Stimulated activated naive CD8-positive, alpha-beta T cell treated with anti-CD3 and anti-CD28 coated beads, Interleukin-15, Interleukin-2, amounts not matched to agents 100 ng/mL and 50 ng/mL, for 24 hours (primary cell): ENCODE results near the gene BRD9.
"Not testable (repeated sequence)": the region's sequence is repeated elsewhere in the genome, so short reads cannot be mapped to it uniquely, and the experiment has no call there.

ENCODE experiments used
- H3K27ac Mint-ChIP-seq: one replicate; pipeline ENCODE4 v1.8.0; 2021; ENCODE audit warnings: mild to moderate bottlenecking, mixed read lengths
- H3K27me3 Mint-ChIP-seq: one replicate; pipeline ENCODE4 v1.8.0; 2021; ENCODE audit warnings: mixed read lengths
- H3K36me3 Mint-ChIP-seq: one replicate; pipeline ENCODE4 v1.8.0; 2021; ENCODE audit warnings: low read depth, mixed read lengths
- H3K4me1 Mint-ChIP-seq: one replicate; pipeline ENCODE4 v1.8.0; 2021; ENCODE audit warnings: low read depth, mixed read lengths
- H3K4me3 Mint-ChIP-seq: one replicate; pipeline ENCODE4 v1.8.0; 2021; ENCODE audit warnings: mild to moderate bottlenecking, mixed read lengths
- H3K9me3 Mint-ChIP-seq: one replicate; pipeline ENCODE4 v1.8.0; 2021; ENCODE audit warnings: mixed read lengths

The BRD9 gene

DNA sequence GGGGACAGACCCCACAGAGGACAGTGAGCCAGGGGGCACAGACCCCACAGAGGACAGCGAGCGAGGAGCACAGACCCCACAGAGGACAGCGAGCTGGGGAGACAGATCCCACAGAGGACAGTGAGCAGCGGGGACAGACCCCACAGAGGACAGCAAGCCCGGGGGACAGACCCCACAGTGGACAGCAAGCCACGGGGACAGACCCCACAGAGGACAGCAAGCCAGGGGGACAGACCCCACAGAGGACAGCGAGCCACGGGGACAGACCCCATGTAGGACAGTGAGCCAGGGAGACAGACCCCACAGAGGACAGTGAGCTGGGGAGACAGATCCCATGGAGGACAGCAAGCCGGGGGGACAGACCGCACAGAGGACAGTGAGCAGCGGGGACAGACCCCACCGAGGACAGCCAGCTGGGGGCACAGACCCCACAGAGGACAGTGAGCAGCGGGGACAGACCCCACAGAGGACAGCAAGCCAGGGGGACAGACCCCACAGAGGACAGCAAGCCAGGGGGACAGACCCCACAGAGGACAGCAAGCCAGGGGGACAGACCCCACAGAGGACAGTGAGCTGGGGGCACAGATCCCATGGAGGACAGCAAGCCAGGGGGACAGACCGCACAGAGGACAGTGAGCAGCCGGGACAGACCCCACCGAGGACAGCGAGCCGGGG lies 39.0 kb downstream of the BRD9 start:
- not testable (repeated sequence) for H3K36me3 Mint-ChIP-seq, H3K27me3 Mint-ChIP-seq, H3K4me3 Mint-ChIP-seq, H3K27ac Mint-ChIP-seq, H3K9me3 Mint-ChIP-seq, H3K4me1 Mint-ChIP-seq

DNA sequence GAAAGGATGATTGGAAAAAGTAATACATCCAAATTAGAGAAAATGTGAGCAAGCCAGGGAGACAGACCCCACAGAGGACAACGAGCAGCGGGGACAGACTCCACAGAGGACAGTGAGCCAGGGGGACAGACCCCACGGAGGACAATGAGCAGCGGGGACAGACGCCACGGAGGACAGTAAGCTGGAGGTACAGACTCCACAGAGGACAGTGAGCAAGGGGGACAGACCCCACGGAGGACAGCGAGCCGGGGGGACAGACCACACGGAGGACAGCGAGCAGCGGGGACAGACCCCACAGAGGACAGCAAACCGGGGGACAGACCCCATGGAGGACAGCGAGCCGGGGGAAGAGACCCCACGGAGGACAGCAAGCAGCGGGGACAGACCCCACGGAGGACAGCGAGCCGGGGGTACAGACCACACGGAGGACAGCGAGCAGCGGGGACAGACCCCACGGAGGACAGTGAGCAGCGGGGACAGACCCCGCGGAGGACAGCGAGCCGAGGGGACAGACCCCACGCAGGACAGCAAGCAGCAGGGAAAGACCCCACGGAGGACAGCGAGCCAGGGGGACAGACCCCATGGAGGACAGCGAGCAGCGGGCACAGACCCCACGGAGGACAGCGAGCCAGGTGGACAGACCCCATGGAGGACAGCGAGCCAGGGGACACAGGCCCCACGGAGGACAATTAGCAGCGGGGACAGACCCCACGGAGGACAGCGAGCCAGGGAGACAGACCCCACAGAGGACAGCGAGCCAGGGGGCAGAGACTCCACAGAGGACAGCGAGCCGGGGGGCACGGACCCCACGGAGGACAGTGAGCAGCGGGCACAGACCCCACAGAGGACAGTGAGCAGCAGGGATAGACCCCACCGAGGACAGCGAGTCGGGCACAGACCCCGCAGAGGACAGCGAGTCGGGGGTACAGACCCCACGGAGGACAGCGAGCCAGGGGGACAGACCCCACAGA lies 39.9 kb downstream of the BRD9 start:
- H3K36me3 Mint-ChIP-seq = no peaks in the 10 kb centered on the region
- H3K4me3 Mint-ChIP-seq = no peak overlapping the region
- no peaks in the 10 kb centered on the region for H3K9me3 Mint-ChIP-seq
- no peaks in the 10 kb centered on the region for H3K4me1 Mint-ChIP-seq
- H3K27me3 Mint-ChIP-seq = no peaks in the 10 kb centered on the region
- no peak overlapping the region for H3K27ac Mint-ChIP-seq

DNA sequence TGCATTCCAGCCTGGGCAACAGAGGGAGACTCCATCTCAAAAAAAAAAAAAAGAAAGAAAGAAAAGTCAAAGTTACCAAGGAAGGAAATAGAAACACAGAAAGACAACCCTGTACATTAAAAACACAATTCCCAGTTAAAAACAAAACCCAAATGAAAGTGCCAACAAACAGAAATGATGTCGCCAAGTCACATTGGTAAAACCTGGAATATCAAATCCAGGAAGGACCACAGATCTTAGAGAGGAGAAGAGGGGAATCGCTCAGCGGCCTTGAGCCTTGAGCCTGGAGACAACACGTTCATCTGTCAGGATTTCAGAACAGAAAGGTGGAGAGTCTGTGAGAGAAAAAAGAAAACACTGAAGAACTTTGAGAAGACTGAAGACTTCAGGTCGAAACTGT lies 40.6 kb downstream of the BRD9 start:
- no peaks in the 10 kb centered on the region for H3K36me3 Mint-ChIP-seq
- no peaks in the 10 kb centered on the region for H3K27me3 Mint-ChIP-seq
- H3K27ac Mint-ChIP-seq = no peak overlapping the region
- no peaks in the 10 kb centered on the region for H3K4me1 Mint-ChIP-seq
- no peaks in the 10 kb centered on the region for H3K9me3 Mint-ChIP-seq
- H3K4me3 Mint-ChIP-seq = no peak overlapping the region

DNA sequence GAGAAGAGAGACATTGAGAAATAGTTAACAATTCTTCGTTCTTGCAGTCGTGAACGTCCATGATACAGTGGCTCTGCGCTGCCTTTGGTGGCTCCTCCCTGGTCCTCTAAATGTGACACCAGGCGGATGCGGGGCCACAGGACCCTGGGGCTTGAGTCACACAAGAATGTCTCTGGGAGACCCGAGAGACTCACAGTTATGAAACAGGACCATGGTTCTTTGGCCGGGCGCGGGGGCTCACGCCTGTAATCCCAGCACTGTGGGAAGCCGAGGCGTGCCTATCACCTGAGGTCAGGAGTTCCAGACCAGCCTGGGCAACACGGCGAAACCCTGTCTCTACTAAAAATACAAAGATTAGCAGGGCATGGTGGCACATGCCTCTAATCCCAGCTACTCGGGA lies 41.0 kb downstream of the BRD9 start:
- Mint-ChIP-seq H3K9me3 (no peaks in the 10 kb centered on the region), H3K36me3 (no peaks in the 10 kb centered on the region), H3K27ac (no peak overlapping the region), H3K4me3 (no peak overlapping the region), H3K4me1 (peaks cover 4% of the 10 kb centered on the region), H3K27me3 (no peaks in the 10 kb centered on the region)

DNA sequence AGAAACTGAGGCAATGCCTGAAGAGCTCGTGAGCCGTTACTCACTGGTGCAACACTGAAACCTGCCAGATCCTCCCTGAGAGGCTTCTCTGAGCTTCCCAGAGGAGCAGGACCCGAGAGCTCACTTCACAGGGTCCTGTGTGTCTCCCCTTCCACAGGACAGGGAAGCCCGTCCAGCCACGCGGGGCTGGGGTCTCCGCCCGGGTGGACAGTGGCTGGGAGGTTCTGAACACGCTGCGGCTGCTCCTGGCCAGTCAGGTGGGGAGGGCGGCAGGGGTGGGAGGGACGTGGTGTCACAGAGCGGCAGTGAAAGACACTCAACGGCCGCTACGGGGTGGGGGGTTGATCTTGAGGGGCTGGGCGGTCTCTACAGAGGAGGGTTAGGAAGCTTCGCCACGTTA lies 41.5 kb downstream of the BRD9 start:
- Mint-ChIP-seq H3K4me3 (no peak overlapping the region), H3K4me1 (peaks cover 7% of the 10 kb centered on the region), H3K27me3 (no peaks in the 10 kb centered on the region), H3K9me3 (no peaks in the 10 kb centered on the region), H3K27ac (no peak overlapping the region), H3K36me3 (no peaks in the 10 kb centered on the region)

DNA sequence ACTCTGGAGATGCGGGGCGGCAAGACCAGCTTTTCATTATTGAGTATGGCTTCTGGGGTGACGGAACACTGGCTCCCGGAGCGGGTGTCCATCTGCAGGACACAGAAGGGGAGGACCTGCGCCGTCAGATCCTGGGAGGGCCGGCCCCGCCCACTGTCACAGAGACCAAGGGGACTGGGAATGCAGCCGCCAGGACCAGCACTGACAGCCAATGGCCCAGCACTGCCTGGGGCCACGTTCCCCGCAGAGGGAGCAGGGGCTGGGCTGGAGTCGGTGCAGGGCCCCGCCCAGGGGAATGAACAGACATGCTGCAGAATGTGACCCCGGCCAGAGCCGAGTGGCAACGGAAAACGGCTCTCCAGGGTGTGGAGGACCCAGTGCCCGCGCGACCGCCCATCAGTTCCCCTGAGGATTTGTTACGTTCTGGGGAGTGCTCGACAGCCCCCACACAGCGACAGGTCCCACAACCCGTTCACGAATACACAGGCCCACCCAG lies 42.0 kb downstream of the BRD9 start, which contains the start of gene ZDHHC11:
ZDHHC11 (minus strand) TSS at position 476 of the 496 bp plus-strand sequence; CDS start at position 92, 384 bp downstream.
- Mint-ChIP-seq H3K4me3 (no peak within 1 kb of the TSS), H3K27ac (no peak within 1 kb of the TSS), H3K4me1 (peaks cover 7% of the 10 kb centered on the region), H3K27me3 (no peaks in the 10 kb centered on the region), H3K9me3 (no peaks in the 10 kb centered on the region), H3K36me3 (no peaks in the 10 kb centered on the region)

DNA sequence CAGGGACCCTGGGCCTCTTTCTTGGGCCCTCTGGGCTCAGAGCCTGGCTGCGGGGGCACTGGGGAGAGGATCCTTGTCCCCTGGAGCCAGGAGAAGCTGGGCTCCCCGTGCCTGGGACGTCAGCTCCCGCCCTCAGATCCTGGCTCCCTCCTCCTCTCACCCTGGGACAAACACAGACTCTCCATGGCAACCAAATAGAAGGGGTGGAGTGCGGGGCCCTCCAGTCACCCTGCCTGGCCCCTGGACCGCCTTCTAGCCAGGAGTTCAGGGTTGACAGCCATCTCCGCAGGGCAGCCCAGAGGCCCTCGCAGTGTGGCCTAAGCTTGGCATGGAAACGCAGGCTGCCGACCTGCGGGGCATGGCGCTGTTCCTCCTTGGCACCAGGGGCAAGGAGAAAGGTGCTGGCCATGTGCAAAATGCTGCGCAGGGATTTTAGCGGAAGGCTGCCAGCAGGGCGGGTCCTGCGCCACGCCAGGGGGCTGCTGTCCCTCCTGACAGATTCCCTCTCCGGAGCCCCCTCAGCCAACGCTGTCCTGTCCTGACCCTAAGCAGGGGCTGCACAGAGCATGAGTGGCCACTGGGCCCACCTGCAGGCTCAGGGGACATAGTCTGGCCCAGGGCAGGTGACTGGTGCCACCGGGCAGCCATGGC lies 42.8 kb downstream of the BRD9 start:
- Mint-ChIP-seq H3K4me3 (no peak overlapping the region), H3K9me3 (no peaks in the 10 kb centered on the region), H3K4me1 (peaks cover 7% of the 10 kb centered on the region), H3K27me3 (no peaks in the 10 kb centered on the region), H3K27ac (no peak overlapping the region), H3K36me3 (no peaks in the 10 kb centered on the region)

DNA sequence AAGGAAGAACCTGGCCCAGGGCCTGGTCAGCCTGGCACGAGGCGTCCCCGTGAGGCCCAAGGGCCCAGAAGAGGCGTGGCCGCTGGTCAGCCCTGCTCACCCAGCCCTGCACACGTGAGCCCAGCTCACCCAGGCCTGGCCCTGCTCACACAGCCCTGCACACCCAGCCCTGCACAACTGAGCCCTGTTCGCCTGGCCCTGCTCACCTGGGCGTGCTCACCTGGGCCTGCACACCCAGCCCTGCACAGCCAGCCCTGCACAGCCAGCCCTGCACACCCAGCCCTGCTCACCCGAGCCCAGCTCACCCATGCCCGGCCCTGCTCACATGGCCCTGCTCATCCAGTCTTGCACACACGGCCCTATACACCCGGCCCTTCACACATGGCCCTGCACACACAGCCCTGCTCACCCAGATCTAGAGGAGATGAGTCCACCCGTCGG lies 43.9 kb downstream of the BRD9 start:
- Mint-ChIP-seq H3K36me3 (no peaks in the 10 kb centered on the region), H3K4me3 (no peak overlapping the region), H3K4me1 (peaks cover 7% of the 10 kb centered on the region), H3K27me3 (no peaks in the 10 kb centered on the region), H3K27ac (no peak overlapping the region), H3K9me3 (no peaks in the 10 kb centered on the region)

DNA sequence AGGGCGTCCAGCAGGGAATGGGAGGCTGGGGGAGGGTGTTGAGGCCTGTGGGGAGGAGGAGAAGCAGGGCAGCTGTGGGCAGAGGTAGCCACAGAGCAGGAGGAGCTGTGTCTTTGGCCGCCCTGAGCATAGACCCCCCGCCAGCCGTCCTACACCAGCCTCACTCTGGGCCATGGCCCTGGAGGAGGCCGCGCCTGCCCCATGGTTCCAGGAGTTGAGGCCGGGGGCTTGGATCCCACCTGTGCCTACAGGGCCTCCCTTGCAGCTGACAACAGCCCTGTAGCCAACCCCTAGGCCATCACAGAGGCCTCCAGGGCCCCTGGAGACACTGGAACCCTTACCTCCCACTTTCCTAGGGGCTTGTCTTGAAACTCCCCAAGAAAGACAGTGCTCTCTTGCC lies 44.9 kb downstream of the BRD9 start:
- H3K9me3 Mint-ChIP-seq, H3K36me3 Mint-ChIP-seq, H3K27me3 Mint-ChIP-seq, H3K27ac Mint-ChIP-seq, H3K4me3 Mint-ChIP-seq, H3K4me1 Mint-ChIP-seq: not testable (repeated sequence)

DNA sequence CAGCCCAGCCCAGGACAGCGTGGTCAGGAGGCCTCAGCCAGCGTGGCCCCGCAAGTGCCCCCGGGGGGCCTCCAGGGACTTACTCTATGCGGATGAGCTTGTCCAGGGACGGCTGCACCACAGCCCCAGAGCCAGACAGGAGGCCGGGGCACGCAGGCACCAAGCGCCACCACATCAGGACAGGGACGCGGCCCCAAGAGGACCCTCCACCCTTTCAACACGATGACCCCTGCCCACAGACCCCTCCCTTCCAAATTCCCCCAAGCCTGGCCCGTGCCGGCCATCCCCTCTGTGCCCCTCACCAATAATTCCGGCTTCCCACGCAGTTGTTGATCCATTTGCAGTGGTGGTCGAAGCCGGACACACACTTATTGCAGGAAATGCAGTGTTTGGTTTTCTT lies 45.4 kb downstream of the BRD9 start:
- not testable (repeated sequence) for H3K4me3 Mint-ChIP-seq, H3K4me1 Mint-ChIP-seq, H3K36me3 Mint-ChIP-seq, H3K9me3 Mint-ChIP-seq, H3K27me3 Mint-ChIP-seq, H3K27ac Mint-ChIP-seq

DNA sequence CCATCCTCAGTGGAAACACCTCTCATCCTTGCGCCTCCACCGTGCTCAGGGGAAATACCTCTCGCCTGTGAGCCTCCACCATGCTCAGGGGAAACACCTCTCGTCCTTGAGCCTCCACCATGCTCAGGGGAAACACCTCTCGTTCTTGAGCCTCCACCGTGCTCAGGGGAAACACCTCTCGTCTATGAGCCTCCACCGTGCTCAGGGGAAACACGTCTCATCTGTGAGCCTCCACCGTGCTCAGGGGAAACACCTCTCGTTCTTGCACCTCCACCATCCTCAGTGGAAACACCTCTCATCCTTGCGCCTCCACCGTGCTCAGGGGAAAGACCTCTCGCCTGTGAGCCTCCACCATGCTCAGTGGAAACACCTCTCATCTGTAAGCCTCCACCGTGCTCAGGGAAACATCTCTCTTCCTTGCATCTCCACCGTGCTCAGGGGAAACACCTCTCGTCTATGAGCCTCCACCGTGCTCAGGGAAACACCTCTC lies 46.0 kb downstream of the BRD9 start:
- H3K36me3 Mint-ChIP-seq, H3K4me3 Mint-ChIP-seq, H3K9me3 Mint-ChIP-seq, H3K4me1 Mint-ChIP-seq, H3K27me3 Mint-ChIP-seq: not testable (repeated sequence)
- H3K27ac Mint-ChIP-seq = peak overlapping the region; percentile 59

DNA sequence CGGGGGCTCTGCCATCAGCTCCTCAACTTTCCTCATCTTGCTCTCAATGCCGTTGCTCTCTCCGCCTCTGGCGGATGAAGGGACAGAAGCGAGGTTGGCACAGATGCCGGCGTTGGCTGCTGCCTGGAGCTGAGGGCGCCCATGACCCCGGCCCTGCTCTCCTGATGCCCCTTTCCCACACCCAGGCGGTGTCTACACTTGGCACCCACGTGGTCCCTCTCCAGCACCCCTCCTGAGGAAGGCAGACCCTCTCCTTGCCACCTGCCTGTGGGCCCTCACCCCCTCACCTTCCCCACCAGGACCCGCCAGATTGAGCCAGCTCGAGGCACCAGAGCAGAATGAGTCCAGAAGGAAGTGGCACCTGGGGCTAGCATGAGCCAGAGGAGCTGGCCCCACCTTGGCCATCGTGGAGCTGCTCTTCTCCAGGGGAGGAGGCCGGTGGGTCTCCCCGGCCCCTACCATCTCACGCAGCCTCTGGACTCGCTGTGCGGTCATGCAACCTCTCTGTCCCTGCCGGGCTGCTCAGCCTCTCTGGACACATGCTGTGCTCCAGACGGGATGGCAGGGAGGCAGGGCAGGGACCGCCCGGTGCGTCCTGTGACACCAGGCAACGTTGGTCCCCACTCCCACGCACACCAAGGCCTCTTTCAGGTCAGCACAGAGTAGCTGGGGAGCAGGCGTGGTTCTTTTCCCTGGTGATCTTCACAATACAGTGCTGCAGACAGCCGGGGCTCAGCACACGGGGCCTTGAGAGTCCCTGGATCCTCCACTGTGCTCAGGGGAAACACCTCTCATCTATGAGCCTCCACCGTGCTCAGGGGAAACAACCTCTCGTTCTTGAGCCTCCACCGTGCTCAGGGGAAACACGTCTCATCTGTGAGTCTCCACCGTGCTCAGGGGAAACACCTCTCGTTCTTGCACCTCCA lies 46.7 kb downstream of the BRD9 start:
- H3K27me3 Mint-ChIP-seq, H3K36me3 Mint-ChIP-seq, H3K4me3 Mint-ChIP-seq, H3K4me1 Mint-ChIP-seq, H3K9me3 Mint-ChIP-seq: not testable (repeated sequence)
- H3K27ac Mint-ChIP-seq = peak overlapping the region; percentile 59

DNA sequence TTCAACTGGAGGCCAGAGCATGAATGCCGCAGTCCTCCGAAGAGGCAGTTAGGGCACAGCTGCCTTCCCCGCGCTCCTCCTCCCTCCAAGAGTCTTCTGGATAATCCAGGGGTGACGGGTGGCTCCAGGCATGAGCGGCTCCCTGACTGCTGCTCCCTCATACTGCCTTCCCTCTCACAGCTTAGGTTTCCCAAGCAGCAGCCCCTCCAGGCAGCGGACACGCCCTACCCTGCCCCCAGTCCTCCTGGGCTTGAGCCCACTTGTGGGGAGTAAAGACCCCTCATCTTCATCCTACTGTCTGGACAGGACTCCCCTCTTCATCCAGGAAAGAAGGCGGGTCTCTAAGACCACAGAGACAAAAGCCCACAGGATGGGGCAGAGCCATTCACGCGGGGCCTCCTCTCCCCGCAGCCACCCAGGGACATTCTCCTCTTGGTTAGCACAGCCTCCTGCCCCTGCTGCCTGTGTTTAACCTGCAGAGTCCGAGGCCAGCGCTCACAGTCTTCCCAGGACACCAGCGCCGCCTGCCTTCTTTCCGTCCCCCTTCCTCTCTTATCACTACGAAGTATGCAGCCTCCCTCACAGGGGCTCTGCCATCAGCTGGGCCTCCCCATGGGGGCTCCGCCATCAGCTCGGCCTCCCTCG lies 47.4 kb downstream of the BRD9 start:
- H3K36me3 Mint-ChIP-seq, H3K4me3 Mint-ChIP-seq, H3K27me3 Mint-ChIP-seq, H3K27ac Mint-ChIP-seq, H3K9me3 Mint-ChIP-seq, H3K4me1 Mint-ChIP-seq: not testable (repeated sequence)

DNA sequence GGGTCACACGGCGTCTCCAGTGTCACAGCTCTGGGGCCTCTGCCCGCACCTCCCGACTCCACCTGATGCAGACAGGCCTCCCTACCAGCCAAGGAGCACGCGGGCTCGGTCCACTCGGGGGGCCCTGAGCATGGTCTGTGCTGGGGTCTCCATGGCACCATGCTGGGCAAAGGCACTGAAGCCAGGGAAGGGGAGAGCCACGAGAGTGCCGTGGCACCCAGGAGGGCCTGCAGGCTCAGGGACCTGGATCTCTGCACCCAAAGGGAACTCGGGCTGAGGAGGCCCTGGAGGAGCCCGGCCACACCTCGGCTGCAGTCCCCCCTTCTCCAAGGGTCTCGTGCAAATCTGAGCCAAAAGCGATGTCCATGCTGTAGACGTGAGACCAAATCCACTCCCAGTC lies 48.2 kb downstream of the BRD9 start:
- not testable (repeated sequence) for H3K27ac Mint-ChIP-seq, H3K27me3 Mint-ChIP-seq, H3K36me3 Mint-ChIP-seq, H3K4me1 Mint-ChIP-seq, H3K4me3 Mint-ChIP-seq, H3K9me3 Mint-ChIP-seq
